Measurements from ENCODE around the gene POMGNT2.

The POMGNT2 gene

GRCh38 chr3:43102773-43103480, 3.0 kb downstream of the POMGNT2 start:
- DNase-seq (ENCODE audit: low spot score) = no peak

DNA sequence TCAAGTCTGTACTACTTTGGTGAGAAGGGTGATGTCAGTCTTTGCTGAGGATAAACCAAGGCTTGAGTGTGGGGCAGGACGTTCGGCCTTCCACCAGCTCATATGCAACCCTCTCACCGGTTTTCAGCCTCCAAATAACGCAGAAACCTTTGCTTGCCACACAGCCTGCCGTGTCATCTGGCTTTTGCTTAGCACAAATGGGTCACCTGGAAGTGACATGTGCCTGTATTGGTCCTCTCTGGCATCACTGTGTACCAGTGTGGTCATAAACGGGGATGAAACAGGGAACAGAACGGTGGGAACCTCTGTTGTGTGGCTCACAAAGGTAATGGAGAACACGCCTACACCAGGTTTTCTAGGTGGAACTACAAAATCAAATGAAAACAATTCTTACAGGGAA, 7.1 kb downstream of the POMGNT2 start:
- no peak for DNase-seq (ENCODE audit: low spot score)

DNA sequence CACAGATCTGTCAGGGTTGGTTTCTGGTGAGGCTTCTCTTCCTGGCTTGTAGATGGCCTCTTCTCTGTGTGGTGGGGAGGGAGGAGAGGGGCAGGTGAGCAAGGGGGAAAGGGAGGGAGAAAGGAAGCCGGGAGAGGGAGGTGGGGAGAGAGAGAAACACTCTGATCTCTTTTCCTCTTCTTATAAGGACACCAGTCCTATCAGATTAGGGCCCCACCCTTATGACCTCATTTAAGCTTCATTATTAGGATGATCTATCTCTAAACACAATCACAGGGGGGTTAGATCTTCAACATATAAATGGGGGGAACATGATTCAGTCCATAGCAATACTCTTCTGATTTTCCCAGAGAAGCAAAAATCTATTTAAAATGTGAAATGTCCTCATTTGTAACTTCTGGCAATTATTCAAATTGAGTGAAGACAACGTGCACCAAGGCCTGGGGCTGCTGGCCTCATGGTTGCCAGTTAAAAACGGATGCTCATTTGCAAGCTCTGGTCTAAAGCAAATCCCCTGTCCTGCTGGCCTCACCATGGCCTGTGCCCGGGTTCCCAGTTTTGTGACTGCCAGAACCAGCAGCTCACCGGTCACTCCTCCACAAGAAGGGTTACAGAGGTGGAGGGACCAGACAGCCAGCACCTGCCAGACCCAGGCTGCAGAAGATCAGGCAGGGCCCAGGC, 8.3 kb downstream of the POMGNT2 start:
- no peak for DNase-seq (ENCODE audit: low spot score)

GRCh38 chr3:43096761-43097160, 9.1 kb downstream of the POMGNT2 start:
- DNase-seq (ENCODE audit: low spot score) = no peak

DNA sequence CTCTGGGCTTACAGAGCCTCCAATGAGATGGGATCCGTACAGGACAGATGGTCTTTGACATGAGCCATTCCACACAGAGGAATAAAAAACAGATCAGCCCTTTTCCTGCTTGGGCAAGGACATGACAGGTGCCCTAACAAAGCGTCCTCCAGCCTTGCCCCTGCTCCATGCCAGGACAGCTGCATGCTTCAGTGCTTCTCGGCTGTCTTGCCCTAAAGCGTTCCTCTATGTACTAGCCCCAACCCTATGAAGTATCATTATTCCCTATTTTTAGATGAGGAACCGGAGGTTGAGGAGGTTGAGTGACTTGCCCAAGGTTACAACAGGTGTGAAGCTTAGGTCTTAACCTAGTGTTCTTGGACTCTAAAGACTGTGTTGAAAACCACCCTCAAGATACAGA, 10.5 kb downstream of the POMGNT2 start:
- no peak for DNase-seq (ENCODE audit: low spot score)

DNA sequence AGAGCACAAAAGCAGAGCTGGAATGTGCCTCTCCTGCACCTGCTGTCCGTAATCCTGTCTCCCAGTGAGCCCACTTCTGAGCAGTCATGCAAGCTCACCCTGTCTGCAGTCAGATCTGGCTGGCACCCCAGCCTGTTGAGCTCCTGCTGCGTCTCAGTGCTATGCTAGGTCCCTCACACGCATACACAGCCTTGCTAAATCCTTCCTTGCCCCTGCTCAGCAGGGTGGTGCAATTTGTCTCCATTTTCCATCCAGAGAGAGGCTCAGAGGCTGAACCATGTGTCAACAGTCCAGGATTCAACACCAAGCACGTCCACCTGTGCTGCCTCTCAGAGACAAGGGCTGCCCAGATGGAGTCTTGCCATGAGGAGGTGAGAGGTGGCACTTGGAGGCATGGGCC, 11.0 kb downstream of the POMGNT2 start:
- no peak for DNase-seq (ENCODE audit: low spot score)

GRCh38 chr3:43094381-43094780, 11.5 kb downstream of the POMGNT2 start:
- no peak for DNase-seq (ENCODE audit: low spot score)

GRCh38 chr3:43093974-43094373, 11.9 kb downstream of the POMGNT2 start:
- DNase-seq (ENCODE audit: low spot score) = no peak

GRCh38 chr3:43093006-43093405, 12.9 kb downstream of the POMGNT2 start:
- DNase-seq (ENCODE audit: low spot score) = no peak

GRCh38 chr3:43091481-43091880, 14.4 kb downstream of the POMGNT2 start:
- DNase-seq (ENCODE audit: low spot score) = no peak

- no peak for DNase-seq (ENCODE audit: low spot score)
These were observed 15.6 kb downstream of the POMGNT2 start for GRCh38 chr3:43090238-43090637.

- no peak for DNase-seq (ENCODE audit: low spot score)
These were observed 16.8 kb downstream of the POMGNT2 start for GRCh38 chr3:43089081-43089480.

DNA sequence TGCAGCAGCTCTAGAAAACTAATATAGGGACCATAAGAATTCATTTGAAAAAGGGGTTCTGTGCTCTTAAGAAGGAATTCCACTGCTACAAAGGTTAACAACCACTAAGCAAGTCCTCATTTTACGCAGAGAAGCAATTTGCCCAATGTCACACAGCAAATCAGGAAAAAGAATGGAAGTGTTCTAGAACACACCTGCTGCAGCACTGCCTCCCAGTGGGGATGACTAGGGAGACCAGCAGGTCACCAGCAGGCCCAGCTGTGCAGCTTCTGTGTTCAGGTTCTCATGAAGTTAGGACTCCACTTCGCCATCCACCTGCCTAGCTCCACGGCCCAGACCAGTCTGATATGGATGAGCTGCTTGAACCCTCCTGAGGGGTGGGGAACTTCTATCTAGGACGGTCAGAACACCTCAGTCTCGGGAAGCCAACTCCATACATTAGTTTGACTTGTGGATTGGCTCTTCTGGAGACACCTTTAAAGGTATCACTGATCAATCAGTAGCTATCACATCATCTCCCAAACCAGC, 18.6 kb downstream of the POMGNT2 start:
- no peak for DNase-seq (ENCODE audit: low spot score)

- no peak for DNase-seq (ENCODE audit: low spot score)
These were observed 19.3 kb downstream of the POMGNT2 start for GRCh38 chr3:43086460-43087165.

DNA sequence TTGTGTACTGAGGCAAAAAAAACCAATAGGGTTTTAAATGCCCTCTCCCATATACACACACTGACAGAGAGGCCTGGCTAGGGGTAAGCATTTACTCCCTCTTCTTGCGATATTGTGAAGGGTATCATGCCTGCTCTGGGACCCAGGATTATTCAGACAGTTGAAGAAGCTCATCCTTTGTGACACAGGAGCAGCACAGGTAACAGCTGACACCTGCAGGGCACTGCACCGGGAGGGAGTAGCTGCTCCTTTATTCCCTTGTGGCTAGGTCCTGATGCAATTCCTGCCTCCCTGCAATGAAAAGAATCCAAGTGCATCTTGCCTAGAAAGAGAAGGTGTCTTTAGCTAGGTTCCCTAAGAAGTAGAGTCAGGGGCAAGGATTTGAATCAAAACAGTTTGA, 23.4 kb downstream of the POMGNT2 start:
- no peak for DNase-seq (ENCODE audit: low spot score)

DNA sequence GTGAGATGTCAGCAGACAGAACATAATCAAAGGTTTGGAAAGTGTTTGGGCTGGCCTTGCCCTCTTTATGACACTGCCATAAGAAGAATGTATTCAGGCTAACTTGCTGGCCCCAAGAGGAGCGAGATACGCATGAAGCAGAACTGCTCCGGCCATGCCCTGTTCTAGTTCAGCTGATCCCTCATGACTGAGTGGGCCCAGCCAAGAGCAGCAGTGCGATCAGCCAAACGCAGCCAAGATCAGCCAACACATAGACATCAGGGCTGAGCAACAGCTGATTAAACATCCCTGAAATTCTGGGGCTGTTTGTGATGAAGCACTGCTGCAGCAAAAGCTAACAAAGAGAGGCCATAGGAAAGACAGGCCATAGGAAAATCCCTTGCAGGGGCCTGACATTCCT, 24.1 kb downstream of the POMGNT2 start:
- DNase-seq (ENCODE audit: low spot score) = no peak

- DNase-seq (ENCODE audit: low spot score) = no peak
These were observed 24.9 kb downstream of the POMGNT2 start for GRCh38 chr3:43080726-43081568.

- no peak for DNase-seq (ENCODE audit: low spot score)
These were observed 26.1 kb downstream of the POMGNT2 start for GRCh38 chr3:43079536-43080332.

- no peak for DNase-seq (ENCODE audit: low spot score)
These were observed 28.2 kb downstream of the POMGNT2 start for GRCh38 chr3:43077707-43078106.

DNA sequence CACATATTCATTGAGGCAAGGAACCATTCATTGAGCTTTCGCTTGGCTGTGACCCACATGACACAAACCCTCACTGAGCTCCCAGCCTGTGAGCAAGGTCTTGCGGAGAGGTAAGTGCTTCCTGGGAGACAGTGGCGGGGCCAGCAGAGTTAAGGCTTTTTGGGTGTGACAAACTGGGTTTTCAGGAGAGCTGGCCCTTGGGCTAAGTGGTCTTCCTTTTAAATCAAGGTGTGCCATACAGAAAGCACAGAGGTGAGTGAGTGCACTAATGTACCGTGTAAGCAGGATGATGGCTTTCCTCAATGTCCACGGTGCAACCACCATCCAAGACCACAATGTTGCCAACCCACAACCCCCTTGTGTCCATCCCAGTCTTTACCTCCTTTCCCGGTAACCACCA, 28.6 kb downstream of the POMGNT2 start:
- no peak for DNase-seq (ENCODE audit: low spot score)

DNA sequence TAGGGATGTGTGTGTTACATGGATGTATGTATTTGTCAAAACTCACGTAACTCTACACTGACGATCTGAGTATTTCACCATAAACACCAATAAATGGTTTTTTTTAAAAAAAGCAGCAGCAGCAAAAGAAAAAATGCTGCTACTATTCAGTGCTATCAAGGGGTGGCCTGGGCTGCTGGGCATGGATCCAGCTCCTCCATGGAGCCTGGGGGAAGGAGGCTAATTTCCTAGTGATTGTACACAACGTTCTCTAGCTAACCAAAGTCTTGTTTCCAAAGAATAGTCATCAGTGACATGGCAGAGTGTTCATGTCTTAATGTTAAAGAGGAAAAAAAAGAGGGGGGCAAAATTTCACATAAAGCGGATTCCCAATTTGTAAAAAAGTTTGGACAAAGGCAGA, 29.0 kb downstream of the POMGNT2 start:
- DNase-seq (ENCODE audit: low spot score) = no peak
